SK-N-SH (cell line): ENCODE data around the gene SGF29.

Experiments used
- CTCF ChIP-seq: fragments of 200-600 bp; sonication (generic); IDR thresholded peaks from 2 replicates; pipeline ENCODE4 v1.6.1; 2017; ENCODE audit warnings: antibody characterized with exemption, mild to moderate bottlenecking, moderate library complexity
- ELF1 ChIP-seq: IDR thresholded peaks from 2 replicates; pipeline ENCODE4 v1.4.0; 2012
- EP300 ChIP-seq, 2 experiments: IDR thresholded peaks; 2 replicates each; pipeline versions ENCODE4 v1.4.0 to v1.6.1; 2012; ENCODE audit warnings: borderline replicate concordance in 1 of 2, low read depth in 1 of 2, low read length in 1 of 2
- FOSL2 ChIP-seq: IDR thresholded peaks from 2 replicates; pipeline ENCODE4 v1.4.0; 2012; ENCODE audit warnings: low read depth, mild to moderate bottlenecking, moderate library complexity, borderline replicate concordance
- JUND ChIP-seq: IDR thresholded peaks from 2 replicates; pipeline ENCODE4 v1.4.0; 2012
- TCF12 ChIP-seq: IDR thresholded peaks from 2 replicates; pipeline ENCODE4 v1.4.0; 2012
- TF ChIP-seq, protein P1 (sequence below): IDR thresholded peaks from 2 replicates; pipeline ENCODE4 v1.4.0; 2012; ENCODE audit warnings: low read depth

DNA sequence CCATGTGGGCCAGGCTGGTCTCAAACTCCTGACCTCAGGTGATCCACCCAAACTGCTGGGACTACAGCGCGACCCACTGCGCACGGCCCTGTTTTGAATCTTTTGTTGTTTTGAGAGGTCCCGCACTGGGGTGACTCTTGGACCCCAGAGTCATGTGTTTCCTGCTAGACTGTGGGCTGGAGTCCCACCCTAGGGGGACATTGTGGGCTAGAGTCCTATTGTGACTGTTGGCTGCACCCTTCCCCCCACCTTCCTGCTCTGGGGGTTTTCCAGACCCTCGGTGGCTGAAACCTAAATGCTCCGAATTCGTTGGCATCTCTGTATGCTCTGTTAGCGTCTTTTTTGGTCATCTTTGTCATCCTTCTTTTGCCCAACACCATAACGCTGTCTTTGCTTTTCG lies 30.9 kb upstream of the SGF29 start:
- no peak for TF ChIP-seq ELF1
- TF ChIP-seq CTCF: no peak
- TF ChIP-seq, protein P1, sequence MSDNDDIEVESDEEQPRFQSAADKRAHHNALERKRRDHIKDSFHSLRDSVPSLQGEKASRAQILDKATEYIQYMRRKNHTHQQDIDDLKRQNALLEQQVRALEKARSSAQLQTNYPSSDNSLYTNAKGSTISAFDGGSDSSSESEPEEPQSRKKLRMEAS: no peak
- TF ChIP-seq EP300 (IDR thresholded peaks at IDR 0.05; ENCODE audit: borderline replicate concordance in 1 of 2, low read depth in 1 of 2, low read length in 1 of 2): no peak
- no peak for TF ChIP-seq TCF12
- no peak for TF ChIP-seq JUND
- TF ChIP-seq FOSL2: no peak
